Mesodermal cell (in vitro differentiated cells): ENCODE results near the gene DEPDC5.
"Not testable (repeated sequence)": the region's sequence is repeated elsewhere in the genome, so short reads cannot be mapped to it uniquely, and the experiment has no call there.

Source experiments
- H3K27ac ChIP-seq: 2 replicates; pipeline ENCODE4 v1.7.0; 2013; ENCODE audit warnings: mild to moderate bottlenecking, low read depth, low read length, moderate library complexity; ENCODE audit not compliant: severe bottlenecking
- H3K36me3 ChIP-seq: 2 replicates; pipeline ENCODE4 v1.7.1; 2013; ENCODE audit warnings: mild to moderate bottlenecking, low read length, moderate library complexity; ENCODE audit not compliant: control insufficient read depth, insufficient read depth
- H3K4me1 ChIP-seq: one replicate; pipeline ENCODE4 v1.7.1; 2013; ENCODE audit warnings: mild to moderate bottlenecking, low read length; ENCODE audit not compliant: insufficient read depth, control insufficient read depth, poor library complexity, severe bottlenecking
- H3K4me3 ChIP-seq: 2 replicates; pipeline ENCODE4 v1.7.0; 2013; ENCODE audit warnings: low read length, control low read depth, mild to moderate bottlenecking; ENCODE audit not compliant: insufficient read depth, poor library complexity, severe bottlenecking; ENCODE audit errors: extremely low read depth
- H3K9me3 ChIP-seq: 2 replicates; pipeline ENCODE4 v1.7.1; 2013; ENCODE audit warnings: mild to moderate bottlenecking, low read length, moderate library complexity; ENCODE audit not compliant: control insufficient read depth
- WGBS, 2 experiments: methylation state at CpG; one replicate each; pipeline ENCODE4 v1.1.5; 2013; ENCODE audit warnings: missing lambda C conversion rate in 2 of 2; ENCODE audit not compliant: insufficient coverage in 2 of 2; 5-methylcytosine and 5-hydroxymethylcytosine counted together

The DEPDC5 gene

DNA sequence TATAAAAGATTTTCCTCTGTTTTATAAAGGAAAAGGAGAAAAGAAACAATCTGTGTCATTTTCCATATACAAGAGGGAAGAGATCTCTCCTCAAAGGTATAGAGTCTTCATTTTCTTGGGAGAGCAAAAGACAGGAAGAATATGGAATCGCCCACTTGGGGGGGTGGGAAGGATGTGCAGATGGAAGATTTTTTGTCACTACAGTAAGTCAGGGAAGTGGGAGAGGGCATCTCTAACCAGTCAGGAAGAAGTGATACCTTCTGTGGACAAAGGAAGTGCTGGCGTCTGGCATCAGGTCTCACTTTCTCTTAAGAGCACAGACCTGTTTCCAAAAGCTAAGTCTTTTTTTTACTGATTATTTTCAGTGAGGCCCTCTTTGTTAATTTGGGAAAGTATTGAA is 5.3 kb upstream of the DEPDC5 start:
- H3K36me3 ChIP-seq = peaks cover 21% of the 10 kb centered on the region
- H3K27ac ChIP-seq = no peak overlapping the region
- H3K4me3 ChIP-seq = peak overlapping the region; percentile 92
- 37 to 50% methylated on average over 1 to 2 of the region's 2 CpGs for WGBS, 2 experiments
- peaks cover 20% of the 10 kb centered on the region for H3K4me1 ChIP-seq
- H3K9me3 ChIP-seq = no peaks in the 10 kb centered on the region

DNA sequence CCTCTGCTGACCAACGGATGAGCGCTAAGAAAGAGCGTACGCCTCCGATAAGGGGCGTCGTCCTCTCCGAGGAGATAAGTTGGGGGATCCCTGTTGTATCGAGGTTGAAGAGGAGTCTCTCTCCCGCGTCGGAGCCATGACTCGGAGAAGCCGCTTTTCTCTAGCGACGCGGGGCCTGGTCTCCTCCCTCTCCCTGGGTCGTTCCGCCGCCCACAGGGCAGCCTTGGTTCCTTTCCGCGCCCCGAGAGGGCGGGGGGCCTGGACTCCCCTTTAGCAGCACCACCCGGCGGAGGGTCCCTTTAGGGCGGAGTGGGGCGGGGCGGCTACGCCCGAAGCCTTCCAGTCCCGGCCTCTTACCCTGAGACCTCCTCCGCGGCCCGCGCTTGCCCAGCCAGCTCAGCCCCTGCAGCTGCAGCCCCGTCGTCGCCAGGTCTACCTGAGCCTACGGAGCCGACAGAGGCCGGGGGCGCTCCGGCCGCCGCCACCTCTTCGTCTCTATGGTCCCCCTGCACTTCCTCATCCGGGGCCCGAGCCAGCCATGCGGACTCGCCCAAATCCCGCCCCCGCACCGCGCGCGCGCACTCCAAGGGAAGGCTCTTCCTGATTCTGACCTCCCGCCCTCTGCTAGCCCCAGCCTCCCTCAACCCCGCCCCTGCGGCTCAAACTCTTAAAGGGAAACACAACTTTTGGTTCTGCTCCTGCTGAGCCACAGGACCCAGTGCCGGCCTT is 4.0 kb upstream of the DEPDC5 start, which contains the start of gene PRR14L:
Gene PRR14L (minus strand): TSS at position 497 of the 729 bp plus-strand sequence. CDS start 11,272 bp downstream, outside the sequence.
- peaks cover 23% of the 10 kb centered on the region for H3K4me1 ChIP-seq
- H3K27ac ChIP-seq = peak within 1 kb of the TSS; percentile 77
- peaks cover 17% of the 10 kb centered on the region for H3K36me3 ChIP-seq
- H3K9me3 ChIP-seq = no peaks in the 10 kb centered on the region
- peak within 1 kb of the TSS; percentile 92 for H3K4me3 ChIP-seq
- WGBS, 2 experiments = 0% methylated on average over 46 to 51 of the region's 62 CpGs

GRCh38 chr22:31750365-31751284 is 3.2 kb upstream of the DEPDC5 start:
- H3K4me1 ChIP-seq = peaks cover 26% of the 10 kb centered on the region
- peaks cover 12% of the 10 kb centered on the region for H3K36me3 ChIP-seq
- 76 to 82% methylated on average over 14 to 15 of the region's 16 CpGs for WGBS, 2 experiments
- H3K27ac ChIP-seq = peak overlapping the region; percentile 77
- H3K9me3 ChIP-seq = no peaks in the 10 kb centered on the region
- peak overlapping the region; percentile 92 for H3K4me3 ChIP-seq

- WGBS, 2 experiments = 66 to 73% methylated on average over 5 of the region's 7 CpGs
- Histone ChIP-seq H3K4me3 (no peak overlapping the region), H3K27ac (peak overlapping the region; percentile 98), H3K36me3 (peaks cover 8% of the 10 kb centered on the region), H3K4me1 (peaks cover 26% of the 10 kb centered on the region), H3K9me3 (no peaks in the 10 kb centered on the region)
Observed at GRCh38 chr22:31752096-31752847, 1.5 kb upstream of the DEPDC5 start.

DNA sequence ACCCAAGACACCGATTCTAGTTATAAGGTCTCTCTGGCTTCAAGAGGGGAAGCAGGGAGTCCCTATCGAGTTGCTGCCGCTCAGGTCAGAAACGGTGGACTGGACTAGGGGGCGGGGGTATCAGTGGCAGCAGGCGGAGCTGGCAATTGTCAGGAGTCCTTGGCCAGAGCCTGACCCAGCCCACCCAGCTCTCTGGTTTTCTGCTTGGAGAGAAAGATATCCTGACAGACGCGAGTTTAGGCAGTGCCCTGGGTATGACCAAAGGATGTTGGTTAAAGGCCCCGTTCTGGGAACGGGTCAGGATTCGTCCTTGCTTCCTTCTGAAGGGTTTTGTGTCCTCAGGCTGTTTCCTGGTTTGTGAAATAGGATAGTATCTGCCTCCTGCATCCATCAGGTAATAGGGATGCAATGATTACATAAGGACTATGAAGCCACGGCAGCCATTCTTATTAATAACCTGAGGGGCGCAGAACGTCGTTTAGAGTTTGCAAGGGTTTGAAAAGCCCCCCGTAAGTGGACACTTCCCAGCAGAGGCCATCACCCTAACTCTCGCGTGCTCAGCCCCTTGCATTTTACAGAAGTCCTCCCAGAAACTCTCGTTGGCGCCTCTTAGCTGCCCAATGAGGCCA is 700 bp upstream of the DEPDC5 start:
- peaks cover 5% of the 10 kb centered on the region for H3K36me3 ChIP-seq
- H3K4me1 ChIP-seq = peaks cover 25% of the 10 kb centered on the region
- peak overlapping the region; percentile 74 for H3K4me3 ChIP-seq
- WGBS, 2 experiments = 3 to 6% methylated on average over 18 to 19 of the region's 20 CpGs
- no peaks in the 10 kb centered on the region for H3K9me3 ChIP-seq
- peak overlapping the region; percentile 98 for H3K27ac ChIP-seq

DNA sequence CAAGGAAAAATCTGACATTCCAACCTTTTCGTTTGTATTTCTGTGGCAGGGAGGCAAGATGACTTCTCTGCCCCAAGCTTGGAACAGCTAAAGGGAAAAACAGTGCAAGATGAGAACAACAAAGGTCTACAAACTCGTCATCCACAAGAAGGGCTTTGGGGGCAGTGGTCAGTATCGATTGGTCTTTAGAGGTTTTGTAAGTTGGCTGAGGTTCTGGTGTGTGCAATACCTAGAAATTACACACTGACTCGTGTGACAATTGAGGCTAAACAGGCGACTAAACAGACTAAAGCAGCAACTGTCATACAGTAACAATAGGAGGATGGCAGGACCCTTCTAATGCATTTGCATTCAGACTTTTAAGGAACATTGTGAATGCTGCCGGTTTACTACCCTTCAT is 994 bp downstream of the DEPDC5 start:
- 72 to 89% methylated on average over 4 to 6 of the region's 6 CpGs for WGBS, 2 experiments
- peak overlapping the region; percentile 74 for H3K4me3 ChIP-seq
- H3K4me1 ChIP-seq = peaks cover 20% of the 10 kb centered on the region
- H3K9me3 ChIP-seq = no peaks in the 10 kb centered on the region
- peaks cover 18% of the 10 kb centered on the region for H3K36me3 ChIP-seq
- peak overlapping the region; percentile 16 for H3K27ac ChIP-seq

- 83 to 100% methylated on average over 1 of the region's 1 CpG for WGBS, 2 experiments
- peaks cover 31% of the 10 kb centered on the region for H3K36me3 ChIP-seq
Observed at GRCh38 chr22:31757265-31757664, 3.4 kb downstream of the DEPDC5 start.

GRCh38 chr22:31758860-31759259 is 5.0 kb downstream of the DEPDC5 start:
- 87 to 93% methylated on average over 4 to 5 of the region's 5 CpGs for WGBS, 2 experiments
- H3K9me3 ChIP-seq, H3K4me3 ChIP-seq, H3K27ac ChIP-seq, H3K4me1 ChIP-seq: not testable (repeated sequence)
- peaks cover 40% of the 10 kb centered on the region for H3K36me3 ChIP-seq

More at GRCh38 chr22:31757265-31757664, 3.4 kb downstream of the DEPDC5 start:
- Histone ChIP-seq H3K9me3 (no peaks in the 10 kb centered on the region), H3K4me3 (no peak overlapping the region), H3K27ac (no peak overlapping the region), H3K4me1 (peaks cover 9% of the 10 kb centered on the region)

DNA sequence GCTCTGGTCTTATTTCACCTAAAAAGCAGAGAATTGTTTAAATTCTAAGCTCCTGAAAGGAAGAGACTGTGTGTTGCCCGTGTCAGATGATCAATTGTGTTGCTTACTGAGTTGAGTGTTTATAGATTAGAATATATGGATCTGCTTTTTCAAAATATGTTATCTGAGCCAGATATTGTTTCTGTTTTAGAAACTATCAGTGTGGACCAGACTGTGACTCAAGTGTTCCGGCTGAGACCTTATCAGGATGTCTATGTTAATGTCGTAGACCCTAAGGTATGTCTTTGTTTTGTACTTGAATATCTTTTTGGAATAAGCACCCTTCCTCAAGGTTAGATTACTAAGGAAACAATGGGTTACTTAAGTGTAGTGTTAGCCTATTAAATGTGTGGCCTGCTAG is 11.0 kb downstream of the DEPDC5 start:
- H3K36me3 ChIP-seq = peaks cover 65% of the 10 kb centered on the region
- no peaks in the 10 kb centered on the region for H3K9me3 ChIP-seq
- no peak overlapping the region for H3K27ac ChIP-seq
- H3K4me3 ChIP-seq = no peak overlapping the region
- no peaks in the 10 kb centered on the region for H3K4me1 ChIP-seq
- WGBS, 2 experiments = 94 to 95% methylated on average over 3 of the region's 3 CpGs
